Chondrocyte (in vitro differentiated cells): ENCODE measurements around the gene PPP6R3. TPM values are rescaled to one million over a fixed set of nuclear protein-coding genes. Genes with fewer than 3 reads are reported as not detected.
A peak's percentile ranks its signal among the peaks of the same experiment; 100 is the strongest.
"Not testable (repeated sequence)": the region's sequence is repeated elsewhere in the genome, so short reads cannot be mapped to it uniquely, and the experiment has no call there.

Experiments used
- DNase-seq: peaks from one replicate; pipeline ENCODE4 v3.0.0; 2021; ENCODE audit warnings: mixed read lengths, low spot score
- H3K27ac Mint-ChIP-seq: one replicate; pipeline ENCODE4 v1.8.0; 2021; ENCODE audit warnings: mild to moderate bottlenecking, moderate library complexity, mixed read lengths; ENCODE audit not compliant: unreplicated experiment
- H3K27me3 Mint-ChIP-seq: 2 replicates; pipeline ENCODE4 v1.8.0; 2021; ENCODE audit warnings: low read depth, mixed read lengths
- H3K36me3 Mint-ChIP-seq: 2 replicates; pipeline ENCODE4 v1.8.0; 2021; ENCODE audit warnings: low read depth, mixed read lengths
- H3K4me1 Mint-ChIP-seq: 2 replicates; pipeline ENCODE4 v1.8.0; 2021; ENCODE audit warnings: low read depth, mild to moderate bottlenecking, mixed read lengths
- H3K4me3 Mint-ChIP-seq: one replicate; pipeline ENCODE4 v1.8.0; 2021; ENCODE audit warnings: mild to moderate bottlenecking, moderate library complexity, mixed read lengths; ENCODE audit not compliant: unreplicated experiment
- H3K9me3 Mint-ChIP-seq: 2 replicates; pipeline ENCODE4 v1.8.0; 2021; ENCODE audit warnings: low read depth, mixed read lengths
- total RNA-seq: library from RNA; stranded (reverse); gene quantifications from 3 replicates; pipeline ENCODE4 v1.2.1, GENCODE V29; 2021
- TF ChIP-seq, protein P1 (sequence below): fragments of 200-600 bp; sonication (generic); IDR thresholded peaks from 2 replicates; pipeline ENCODE4 v1.5.0; 2021; ENCODE audit warnings: antibody characterized with exemption, mild to moderate bottlenecking, moderate library complexity

The PPP6R3 gene
- total RNA-seq, 1 donor from 2014 or later, result 73.4 TPM

DNA sequence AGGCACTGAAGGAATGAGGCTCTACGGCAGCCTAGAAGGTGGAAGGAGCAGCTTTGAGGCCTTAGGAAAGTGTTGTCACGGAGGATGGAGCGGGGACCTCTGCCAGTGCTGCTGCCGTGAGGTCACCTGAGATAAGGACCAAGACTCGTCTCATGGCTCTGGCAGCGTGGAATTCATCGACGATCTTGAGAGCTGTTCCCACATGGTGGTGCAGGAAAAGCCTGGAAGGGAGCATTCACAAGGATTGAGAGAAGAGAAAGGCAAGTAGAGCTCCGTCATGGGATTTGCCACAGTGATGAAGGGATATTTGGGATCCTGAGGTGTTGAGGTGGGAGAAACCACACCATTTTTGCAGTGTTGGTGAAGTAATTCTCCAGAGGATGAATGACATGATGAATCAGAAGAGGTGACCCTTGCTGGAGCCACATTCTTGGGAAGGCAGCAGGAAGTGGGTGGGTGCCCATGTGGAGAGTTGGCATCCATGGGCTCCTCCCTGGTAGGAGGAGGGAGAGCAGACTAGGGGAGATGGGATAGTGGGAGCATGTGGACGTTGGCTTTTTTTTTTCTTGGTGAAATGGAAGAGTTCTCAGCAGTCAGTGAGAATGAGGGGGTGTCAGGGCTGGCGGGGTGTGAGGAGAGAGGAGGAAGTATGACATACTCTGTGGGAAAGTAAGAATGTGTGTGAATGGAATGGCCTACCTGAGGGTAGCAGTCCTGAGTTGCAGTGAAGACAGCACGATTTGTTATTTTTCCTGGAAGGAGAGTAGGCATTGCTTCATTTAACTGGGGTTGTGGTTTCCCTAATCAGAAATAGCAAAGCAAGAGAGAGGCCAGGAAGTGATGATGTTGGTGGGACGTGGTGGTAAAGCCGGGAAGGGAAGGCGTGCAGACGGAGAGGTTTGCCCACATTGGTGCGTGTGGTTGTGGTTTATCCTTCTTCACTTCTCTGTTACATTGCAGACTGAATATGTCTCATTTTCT, 11.1 kb downstream of the PPP6R3 start:
- TF ChIP-seq, protein P1, sequence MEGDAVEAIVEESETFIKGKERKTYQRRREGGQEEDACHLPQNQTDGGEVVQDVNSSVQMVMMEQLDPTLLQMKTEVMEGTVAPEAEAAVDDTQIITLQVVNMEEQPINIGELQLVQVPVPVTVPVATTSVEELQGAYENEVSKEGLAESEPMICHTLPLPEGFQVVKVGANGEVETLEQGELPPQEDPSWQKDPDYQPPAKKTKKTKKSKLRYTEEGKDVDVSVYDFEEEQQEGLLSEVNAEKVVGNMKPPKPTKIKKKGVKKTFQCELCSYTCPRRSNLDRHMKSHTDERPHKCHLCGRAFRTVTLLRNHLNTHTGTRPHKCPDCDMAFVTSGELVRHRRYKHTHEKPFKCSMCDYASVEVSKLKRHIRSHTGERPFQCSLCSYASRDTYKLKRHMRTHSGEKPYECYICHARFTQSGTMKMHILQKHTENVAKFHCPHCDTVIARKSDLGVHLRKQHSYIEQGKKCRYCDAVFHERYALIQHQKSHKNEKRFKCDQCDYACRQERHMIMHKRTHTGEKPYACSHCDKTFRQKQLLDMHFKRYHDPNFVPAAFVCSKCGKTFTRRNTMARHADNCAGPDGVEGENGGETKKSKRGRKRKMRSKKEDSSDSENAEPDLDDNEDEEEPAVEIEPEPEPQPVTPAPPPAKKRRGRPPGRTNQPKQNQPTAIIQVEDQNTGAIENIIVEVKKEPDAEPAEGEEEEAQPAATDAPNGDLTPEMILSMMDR, result no peak
- Mint-ChIP-seq H3K4me3 (no peak overlapping the region), H3K36me3 (no peaks in the 10 kb centered on the region), H3K27me3 (no peaks in the 10 kb centered on the region), H3K27ac (peak overlapping the region; percentile 92), H3K9me3 (no peaks in the 10 kb centered on the region), H3K4me1 (peaks cover 67% of the 10 kb centered on the region)
- no peak for DNase-seq

DNA sequence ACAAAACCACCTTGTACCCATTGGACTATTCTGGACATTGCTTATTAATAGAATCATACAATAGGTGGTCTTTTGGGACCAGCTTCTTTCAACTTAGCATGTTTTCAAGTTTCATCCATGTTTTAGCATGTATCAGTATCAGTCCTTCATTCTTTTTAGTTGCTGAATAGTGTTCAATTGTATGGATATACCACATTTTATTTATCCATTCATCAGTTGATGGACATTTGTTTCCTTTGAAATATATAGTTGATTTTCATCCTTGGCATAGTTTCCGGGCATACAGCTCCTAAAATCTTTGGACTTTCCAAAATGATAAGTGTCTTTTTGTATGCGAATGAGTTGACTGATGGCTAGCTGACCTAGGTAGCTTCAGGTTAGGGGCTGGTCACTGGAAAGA, 12.2 kb downstream of the PPP6R3 start:
- Mint-ChIP-seq H3K36me3 (no peaks in the 10 kb centered on the region), H3K9me3 (no peaks in the 10 kb centered on the region), H3K4me1 (peaks cover 64% of the 10 kb centered on the region), H3K27me3 (no peaks in the 10 kb centered on the region), H3K27ac (peak overlapping the region; percentile 92), H3K4me3 (no peak overlapping the region)
- TF ChIP-seq, protein P1, result no peak
- no peak for DNase-seq

DNA sequence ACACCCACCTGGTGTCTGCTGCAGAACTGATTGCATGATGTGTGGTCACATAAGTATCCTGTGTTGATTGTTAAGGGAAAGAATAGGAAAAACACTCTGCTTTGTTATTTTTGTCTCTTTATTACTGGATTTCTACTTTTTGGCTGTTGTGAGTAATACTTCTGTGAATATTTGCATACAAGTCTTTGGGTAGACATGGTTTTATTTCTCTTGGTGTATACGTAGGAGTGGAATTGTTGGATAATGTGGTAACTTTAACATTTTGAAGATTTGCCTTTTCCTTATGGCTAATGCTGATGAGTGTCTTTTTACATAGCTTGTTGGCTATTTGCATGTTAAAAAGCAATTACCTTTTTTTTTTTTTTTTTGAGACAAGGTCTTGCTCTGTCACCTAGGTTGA, 13.1 kb downstream of the PPP6R3 start:
- H3K4me1 Mint-ChIP-seq, result peaks cover 56% of the 10 kb centered on the region
- no peak for DNase-seq
- TF ChIP-seq, protein P1, result no peak
- no peak overlapping the region for H3K4me3 Mint-ChIP-seq
- no peaks in the 10 kb centered on the region for H3K9me3 Mint-ChIP-seq
- H3K36me3 Mint-ChIP-seq, result no peaks in the 10 kb centered on the region
- peak overlapping the region; percentile 74 for H3K27ac Mint-ChIP-seq
- H3K27me3 Mint-ChIP-seq, result no peaks in the 10 kb centered on the region

DNA sequence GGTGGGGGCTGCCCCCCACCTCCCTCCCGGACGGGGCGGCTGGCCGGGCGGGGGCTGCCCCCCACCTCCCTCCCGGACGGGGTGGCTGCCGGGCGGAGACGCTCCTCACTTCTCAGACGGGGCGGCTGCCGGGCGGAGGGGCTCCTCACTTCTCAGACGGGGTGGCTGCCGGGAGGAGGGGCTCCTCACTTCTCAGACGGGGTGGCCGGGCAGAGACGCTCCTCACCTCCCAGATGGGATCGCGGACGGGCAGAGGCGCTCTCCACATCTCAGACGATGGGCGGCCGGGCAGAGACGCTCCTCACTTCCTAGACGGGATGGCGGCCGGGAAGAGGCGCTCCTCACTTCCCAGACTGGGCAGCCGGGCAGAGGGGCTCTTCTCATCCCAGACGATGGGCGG, 15.1 kb downstream of the PPP6R3 start:
- not testable (repeated sequence) for H3K27me3 Mint-ChIP-seq, H3K9me3 Mint-ChIP-seq, DNase-seq, H3K36me3 Mint-ChIP-seq, H3K27ac Mint-ChIP-seq, H3K4me3 Mint-ChIP-seq
- peaks cover 44% of the 10 kb centered on the region for H3K4me1 Mint-ChIP-seq

DNA sequence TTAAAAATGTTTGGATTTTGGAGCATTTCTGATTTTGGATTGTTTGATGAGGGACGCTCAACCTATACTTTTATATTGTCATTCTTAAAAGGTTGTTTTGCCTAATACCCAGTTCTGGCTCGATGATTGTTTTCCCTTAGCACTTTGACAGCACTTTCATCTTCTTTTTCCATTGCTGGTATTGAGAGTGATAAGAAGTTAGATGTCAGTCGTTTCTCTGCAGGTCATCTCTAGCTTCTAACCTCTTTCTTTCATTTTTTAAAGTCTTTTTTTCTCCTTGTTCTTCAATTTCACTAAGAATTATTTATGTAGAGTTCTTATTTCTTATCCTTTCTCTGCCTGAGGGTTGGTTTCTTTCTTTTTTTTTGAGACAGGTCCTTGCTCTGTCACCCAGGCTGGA, 18.8 kb downstream of the PPP6R3 start:
- Mint-ChIP-seq H3K9me3 (no peaks in the 10 kb centered on the region), H3K27me3 (no peaks in the 10 kb centered on the region), H3K4me3 (no peak overlapping the region), H3K36me3 (no peaks in the 10 kb centered on the region), H3K4me1 (peaks cover 31% of the 10 kb centered on the region), H3K27ac (peak overlapping the region; percentile 0)
- TF ChIP-seq, protein P1, result no peak
- no peak for DNase-seq
